ENCODE results near the gene SUGP2. TPM values are rescaled to one million over a fixed set of nuclear protein-coding genes. Genes with fewer than 3 reads are reported as not detected.
A peak's percentile ranks its signal among the peaks of the same experiment; 100 is the strongest.

SUGP2 gene
- total RNA-seq, 2 donors from 2014 or later = 120 to 128 TPM

DNA sequence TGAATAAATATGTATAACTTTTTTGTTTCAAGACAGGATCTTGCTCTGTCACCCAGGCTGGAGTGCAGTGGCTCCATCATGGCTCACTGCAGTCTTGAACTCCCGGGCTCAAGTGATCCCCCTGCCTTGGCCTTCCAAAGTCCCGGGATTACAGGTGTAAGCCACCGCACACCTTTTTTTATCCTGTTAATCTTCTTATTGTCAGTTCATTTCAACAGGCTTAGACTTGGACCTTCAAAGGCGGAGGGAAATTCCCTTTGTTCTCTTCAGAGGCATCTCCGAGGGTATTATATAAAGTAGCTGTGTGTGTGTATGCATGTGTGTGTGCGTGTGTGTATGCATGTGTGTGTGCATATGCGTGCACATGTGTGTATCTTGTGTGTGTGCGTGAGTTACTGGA lies 35.0 kb downstream of the SUGP2 start:
- Mint-ChIP-seq H3K4me3 (no peak overlapping the region), H3K4me1 (peaks cover 15% of the 10 kb centered on the region), H3K36me3 (ENCODE audit: low read depth) (peaks cover 82% of the 10 kb centered on the region), H3K9me3 (no peaks in the 10 kb centered on the region), H3K27ac (peak overlapping the region; percentile 37), H3K27me3 (no peaks in the 10 kb centered on the region)
- no peak for ATAC-seq (replicated peaks)

DNA sequence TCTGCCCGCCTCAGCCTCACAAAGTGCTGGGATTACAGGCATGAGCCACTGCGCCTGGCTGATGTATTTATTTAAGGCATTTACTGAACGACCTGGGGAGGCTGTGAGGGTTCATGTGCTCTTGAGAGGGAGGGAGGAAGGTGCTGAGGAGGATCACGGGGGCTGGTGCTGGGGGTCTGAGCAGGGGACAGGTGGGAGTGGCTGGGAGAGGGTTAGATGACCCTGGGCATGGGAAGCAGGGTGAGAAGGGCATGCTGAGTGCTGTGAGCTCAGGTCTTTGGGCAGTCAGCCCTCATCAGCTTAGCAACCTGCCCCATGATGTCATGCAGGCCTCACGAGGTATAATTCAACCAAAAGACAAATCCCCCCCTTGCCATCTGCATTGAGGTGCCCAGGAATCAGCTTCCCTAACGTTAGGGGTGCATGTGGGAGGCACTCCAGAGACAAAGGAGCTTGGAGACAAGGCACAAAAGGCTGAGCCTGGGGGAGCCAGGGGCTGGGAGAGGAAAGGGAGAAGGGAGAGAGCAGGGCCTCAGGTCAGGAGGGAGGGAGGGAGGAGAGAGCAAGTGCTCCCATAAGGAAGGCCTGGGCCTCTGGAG lies 36.4 kb downstream of the SUGP2 start:
- no peak for ATAC-seq (replicated peaks)

DNA sequence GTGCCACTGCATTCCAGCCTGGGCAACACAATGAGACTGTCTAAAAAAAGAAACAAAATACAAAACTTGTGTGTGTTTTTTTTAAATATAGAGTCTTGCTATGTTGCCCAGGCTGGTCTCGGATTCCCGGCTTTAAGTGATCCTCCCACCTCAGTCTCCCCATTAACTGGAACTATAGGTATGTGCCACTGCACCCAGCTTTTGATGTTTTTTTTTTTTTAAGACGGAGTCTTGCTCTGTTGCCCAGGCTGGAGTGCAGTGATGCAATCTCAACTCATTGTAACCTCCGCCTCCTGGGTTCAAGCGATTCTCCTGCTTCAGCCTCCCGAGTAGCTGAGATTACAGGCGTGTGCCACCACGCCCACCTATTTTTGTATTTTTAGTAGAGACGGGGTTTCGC lies 37.0 kb downstream of the SUGP2 start:
- ATAC-seq (replicated peaks) = no peak
- Mint-ChIP-seq H3K4me1 (peaks cover 15% of the 10 kb centered on the region), H3K27ac (no peak overlapping the region), H3K4me3 (no peak overlapping the region), H3K9me3 (no peaks in the 10 kb centered on the region), H3K27me3 (no peaks in the 10 kb centered on the region), H3K36me3 (ENCODE audit: low read depth) (peaks cover 78% of the 10 kb centered on the region)

More for the DNA sequence above, 36.4 kb downstream of the SUGP2 start:
- Mint-ChIP-seq H3K27me3 (no peaks in the 10 kb centered on the region), H3K4me3 (no peak overlapping the region), H3K9me3 (no peaks in the 10 kb centered on the region), H3K4me1 (peaks cover 15% of the 10 kb centered on the region), H3K27ac (no peak overlapping the region), H3K36me3 (ENCODE audit: low read depth) (peaks cover 80% of the 10 kb centered on the region)

DNA sequence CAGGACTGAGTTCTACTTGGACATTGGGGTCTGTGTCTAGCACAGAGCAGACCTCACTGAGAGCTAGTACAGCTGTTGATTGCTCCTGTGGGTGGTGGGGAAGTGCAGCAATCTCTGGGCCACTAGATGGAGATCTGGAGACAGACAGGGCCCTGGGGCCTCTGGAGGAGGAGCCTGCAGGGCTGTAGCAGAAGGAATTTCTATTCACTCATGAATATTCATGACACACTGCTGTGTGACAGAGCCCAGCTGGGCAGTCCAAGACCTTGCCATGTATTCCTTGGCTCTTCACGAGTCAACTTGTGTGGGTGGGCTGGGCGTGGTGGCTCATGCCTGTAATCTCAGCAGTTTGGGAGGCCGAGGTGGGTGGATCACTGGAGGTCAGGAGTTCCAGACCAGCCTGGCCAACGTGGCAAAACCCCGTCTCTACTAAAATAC lies 37.5 kb downstream of the SUGP2 start:
- no peaks in the 10 kb centered on the region for H3K27me3 Mint-ChIP-seq
- ATAC-seq (replicated peaks) = peak; percentile 56
- H3K27ac Mint-ChIP-seq = no peak overlapping the region
- peaks cover 78% of the 10 kb centered on the region for H3K36me3 Mint-ChIP-seq (ENCODE audit: low read depth)
- H3K4me1 Mint-ChIP-seq = peaks cover 15% of the 10 kb centered on the region
- no peak overlapping the region for H3K4me3 Mint-ChIP-seq
- H3K9me3 Mint-ChIP-seq = no peaks in the 10 kb centered on the region

DNA sequence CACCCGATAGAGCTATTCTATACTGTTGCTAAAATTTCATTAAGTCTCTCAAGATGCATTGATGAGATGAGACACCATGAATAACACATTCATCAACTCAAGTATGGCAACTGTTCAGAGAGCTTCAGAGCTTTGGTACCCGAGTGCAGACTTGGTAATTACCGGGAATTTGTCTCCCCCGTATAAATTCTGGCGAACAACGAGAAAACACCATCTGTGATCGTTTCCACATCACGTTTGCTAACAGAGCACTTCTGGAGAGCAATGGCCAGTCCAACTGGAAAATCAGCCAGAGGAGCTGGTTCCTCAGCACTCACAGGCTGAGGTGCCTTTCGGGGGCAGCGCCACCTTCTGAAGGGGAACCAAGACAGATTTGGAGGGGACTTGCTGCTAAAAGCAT lies 40.2 kb downstream of the SUGP2 start:
- Mint-ChIP-seq H3K4me3 (no peak overlapping the region), H3K9me3 (no peaks in the 10 kb centered on the region), H3K27me3 (no peaks in the 10 kb centered on the region), H3K4me1 (no peaks in the 10 kb centered on the region), H3K36me3 (ENCODE audit: low read depth) (peaks cover 58% of the 10 kb centered on the region), H3K27ac (no peak overlapping the region)
- no peak for ATAC-seq (replicated peaks)

DNA sequence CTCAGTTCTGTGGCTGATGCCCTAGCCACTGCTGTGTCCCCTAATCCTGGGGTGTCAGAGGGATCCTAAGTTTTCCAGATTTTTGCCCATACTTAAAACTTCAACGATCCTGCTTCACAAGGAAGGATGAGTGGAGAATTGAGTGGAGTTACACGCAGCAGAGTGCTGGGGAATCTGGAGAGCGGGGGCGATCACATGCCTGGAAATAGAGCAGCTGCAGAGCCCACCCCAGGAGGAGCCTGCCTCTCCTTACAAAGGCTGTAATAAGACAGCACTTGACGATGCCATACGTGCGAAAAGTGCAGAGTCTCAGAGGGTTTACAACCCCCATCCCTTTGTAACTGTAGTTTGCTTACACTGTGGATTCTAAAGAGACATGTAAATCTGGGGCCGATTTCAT lies 40.6 kb downstream of the SUGP2 start:
- H3K27me3 Mint-ChIP-seq = no peaks in the 10 kb centered on the region
- H3K4me1 Mint-ChIP-seq = no peaks in the 10 kb centered on the region
- H3K36me3 Mint-ChIP-seq (ENCODE audit: low read depth) = peaks cover 54% of the 10 kb centered on the region
- H3K27ac Mint-ChIP-seq = no peak overlapping the region
- H3K4me3 Mint-ChIP-seq = no peak overlapping the region
- no peak for ATAC-seq (replicated peaks)
- H3K9me3 Mint-ChIP-seq = no peaks in the 10 kb centered on the region

DNA sequence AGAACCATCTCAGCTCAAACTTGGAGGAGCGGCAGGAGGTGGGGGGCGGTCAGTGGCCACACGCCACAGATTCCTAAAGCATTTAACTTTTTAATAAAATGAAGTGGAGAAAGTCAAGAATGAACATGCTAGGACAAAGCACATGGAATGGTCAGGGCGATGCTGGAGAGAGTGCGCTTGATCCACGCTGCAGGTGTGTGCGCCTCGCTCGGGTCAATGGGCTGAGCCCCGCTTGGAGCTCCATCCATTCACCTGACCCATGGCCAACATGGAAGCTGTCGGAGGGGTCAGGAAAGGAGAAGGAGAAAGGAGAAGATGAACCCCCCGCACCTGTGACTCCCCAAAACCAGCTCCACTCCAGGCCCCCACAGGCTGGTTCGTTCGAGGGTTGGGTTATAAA lies 41.8 kb downstream of the SUGP2 start:
- H3K27me3 Mint-ChIP-seq = no peaks in the 10 kb centered on the region
- no peaks in the 10 kb centered on the region for H3K4me1 Mint-ChIP-seq
- H3K27ac Mint-ChIP-seq = no peak overlapping the region
- ATAC-seq (replicated peaks) = no peak
- no peaks in the 10 kb centered on the region for H3K9me3 Mint-ChIP-seq
- H3K4me3 Mint-ChIP-seq = no peak overlapping the region
- H3K36me3 Mint-ChIP-seq (ENCODE audit: low read depth) = peaks cover 50% of the 10 kb centered on the region

DNA sequence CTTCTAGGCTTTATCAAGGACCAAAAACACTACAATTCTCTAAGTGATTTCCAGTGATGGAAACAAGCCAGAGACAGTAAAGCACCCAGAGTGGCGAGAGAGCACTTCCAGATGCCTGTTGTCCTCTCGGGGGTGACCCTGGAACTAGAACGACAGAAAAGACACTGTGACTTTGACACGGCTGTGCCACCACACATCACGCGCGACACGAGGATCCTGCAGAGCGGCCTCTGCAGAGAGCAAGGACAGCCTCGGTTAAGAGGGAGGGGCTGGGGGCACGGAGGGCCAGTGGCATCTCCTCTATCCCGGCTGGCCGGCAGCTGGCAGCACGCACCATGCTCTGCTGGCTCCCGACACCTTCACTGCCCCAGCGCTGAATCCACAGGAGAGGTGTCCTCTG lies 42.3 kb downstream of the SUGP2 start:
- peaks cover 49% of the 10 kb centered on the region for H3K36me3 Mint-ChIP-seq (ENCODE audit: low read depth)
- no peaks in the 10 kb centered on the region for H3K4me1 Mint-ChIP-seq
- no peak for ATAC-seq (replicated peaks)
- no peak overlapping the region for H3K27ac Mint-ChIP-seq
- no peaks in the 10 kb centered on the region for H3K9me3 Mint-ChIP-seq
- no peaks in the 10 kb centered on the region for H3K27me3 Mint-ChIP-seq
- no peak overlapping the region for H3K4me3 Mint-ChIP-seq

DNA sequence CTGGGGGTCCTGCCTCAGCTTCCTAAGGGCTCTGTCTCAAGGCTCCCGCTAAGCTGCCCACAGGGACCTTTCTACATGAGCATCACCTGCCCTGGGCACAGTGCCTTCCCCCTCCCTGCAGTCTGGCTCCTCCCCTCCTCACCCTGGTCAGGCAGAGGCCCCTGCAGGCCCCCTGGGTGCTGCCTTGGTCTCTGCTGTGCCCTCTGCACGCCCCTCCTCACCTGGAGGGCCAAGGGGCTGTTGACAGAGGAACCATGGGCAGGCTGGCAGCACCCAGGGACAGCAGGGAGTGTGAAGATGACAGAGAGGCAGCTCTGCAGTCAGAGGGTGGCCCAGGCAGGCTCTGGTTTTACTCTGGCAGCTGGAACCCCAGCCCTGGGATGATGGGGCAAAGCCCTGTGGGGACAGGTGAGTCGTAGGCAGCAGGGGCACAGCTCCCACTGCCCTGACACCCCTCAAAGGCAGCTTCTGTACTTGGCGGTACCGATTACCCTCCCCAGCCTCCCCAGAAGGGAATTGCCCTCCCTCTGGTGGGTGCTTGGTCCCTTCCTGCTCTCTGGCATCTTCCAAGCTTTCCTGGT lies 43.1 kb downstream of the SUGP2 start:
- no peaks in the 10 kb centered on the region for H3K9me3 Mint-ChIP-seq
- H3K4me1 Mint-ChIP-seq = no peaks in the 10 kb centered on the region
- H3K36me3 Mint-ChIP-seq (ENCODE audit: low read depth) = peaks cover 41% of the 10 kb centered on the region
- no peaks in the 10 kb centered on the region for H3K27me3 Mint-ChIP-seq
- no peak for ATAC-seq (replicated peaks)
- H3K27ac Mint-ChIP-seq = no peak overlapping the region
- H3K4me3 Mint-ChIP-seq = no peak overlapping the region

DNA sequence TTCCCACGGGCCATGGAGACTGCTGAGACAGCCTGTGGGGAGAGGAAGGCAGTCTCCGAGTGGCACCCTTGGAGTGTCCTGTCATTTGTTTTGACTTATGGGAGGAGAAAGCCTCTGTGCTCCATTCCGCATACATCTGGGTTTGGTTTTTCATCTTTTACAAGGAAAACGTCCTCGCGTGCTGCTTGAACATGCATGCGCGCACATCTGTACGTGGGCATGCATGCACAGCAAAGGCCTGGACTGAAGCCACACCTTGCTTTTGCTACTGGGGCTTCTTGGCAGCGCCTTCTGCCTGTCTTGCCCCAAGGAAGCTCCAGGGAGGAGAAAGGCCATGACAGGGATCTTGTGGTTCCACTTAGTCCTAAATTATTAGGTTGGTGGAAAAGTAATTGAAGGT lies 44.0 kb downstream of the SUGP2 start:
- Mint-ChIP-seq H3K9me3 (no peaks in the 10 kb centered on the region), H3K4me1 (no peaks in the 10 kb centered on the region), H3K27ac (no peak overlapping the region), H3K36me3 (ENCODE audit: low read depth) (peaks cover 32% of the 10 kb centered on the region), H3K4me3 (no peak overlapping the region), H3K27me3 (no peaks in the 10 kb centered on the region)
- ATAC-seq (replicated peaks) = no peak

DNA sequence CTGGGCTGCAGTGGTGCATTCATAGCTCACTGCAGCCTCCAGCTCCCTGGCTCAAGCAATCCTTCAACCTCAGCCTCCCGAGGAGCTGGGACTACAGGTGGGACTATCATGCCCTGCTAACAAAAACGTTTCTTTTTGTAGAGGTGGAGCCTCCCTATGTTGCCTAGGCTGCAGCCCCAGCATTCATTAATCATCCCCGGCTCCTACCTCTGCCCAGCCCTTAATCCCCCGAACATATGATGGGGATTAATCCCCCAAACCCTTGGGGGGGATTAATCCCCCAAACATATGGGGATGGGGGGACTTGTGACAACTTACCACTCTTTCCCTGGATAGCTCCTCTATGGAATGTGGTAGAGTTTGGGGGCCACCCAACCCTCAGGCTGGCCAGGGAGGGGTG lies 45.9 kb downstream of the SUGP2 start:
- ATAC-seq (replicated peaks) = no peak
- Mint-ChIP-seq H3K4me1 (no peaks in the 10 kb centered on the region), H3K4me3 (no peak overlapping the region), H3K27me3 (peaks cover 3% of the 10 kb centered on the region), H3K36me3 (ENCODE audit: low read depth) (peaks cover 14% of the 10 kb centered on the region), H3K27ac (no peak overlapping the region), H3K9me3 (no peaks in the 10 kb centered on the region)

DNA sequence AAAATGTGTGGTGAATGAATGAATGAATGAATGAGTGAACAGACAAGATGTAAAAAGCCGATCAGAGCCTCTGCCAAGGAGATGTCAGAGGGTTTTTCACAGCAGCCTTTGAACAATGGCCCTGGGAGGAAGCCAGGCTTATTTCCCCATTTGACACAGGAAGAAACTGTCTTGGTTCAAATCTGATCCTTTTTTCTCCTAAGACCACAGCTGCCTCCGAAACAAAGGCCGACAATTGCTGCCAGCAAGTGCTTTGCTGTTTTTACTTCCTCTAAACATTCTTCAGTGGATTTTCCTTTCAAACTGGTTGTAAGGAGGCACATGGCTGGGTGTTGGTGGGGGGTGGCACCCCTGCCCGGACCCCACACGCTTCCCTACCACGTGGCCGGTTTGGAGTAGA lies 48.1 kb downstream of the SUGP2 start:
- no peaks in the 10 kb centered on the region for H3K9me3 Mint-ChIP-seq
- peaks cover 3% of the 10 kb centered on the region for H3K27me3 Mint-ChIP-seq
- no peak for ATAC-seq (replicated peaks)
- no peak overlapping the region for H3K27ac Mint-ChIP-seq
- H3K4me1 Mint-ChIP-seq = no peaks in the 10 kb centered on the region
- no peaks in the 10 kb centered on the region for H3K36me3 Mint-ChIP-seq (ENCODE audit: low read depth)
- H3K4me3 Mint-ChIP-seq = no peak overlapping the region

DNA sequence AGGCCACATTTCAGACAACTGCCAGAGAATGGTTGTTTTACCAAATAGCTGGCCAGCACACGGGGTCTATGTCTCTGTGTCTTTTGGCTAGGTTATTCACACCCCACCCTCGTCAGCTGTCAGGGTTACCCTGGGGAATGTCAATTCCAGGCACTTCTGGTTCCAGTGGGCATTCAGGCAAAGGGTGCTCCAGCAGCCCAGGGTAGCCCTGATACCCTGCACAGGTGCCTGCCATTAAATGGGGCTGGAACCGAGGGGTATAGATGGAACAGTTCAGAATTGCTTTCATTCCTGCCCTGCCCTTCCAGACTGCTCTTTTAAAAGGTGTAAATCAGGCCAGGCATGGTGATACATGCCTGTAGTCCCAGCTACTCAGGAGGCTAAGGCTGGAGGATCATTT lies 49.1 kb downstream of the SUGP2 start:
- no peak for ATAC-seq (replicated peaks)
- Mint-ChIP-seq H3K4me1 (no peaks in the 10 kb centered on the region), H3K27me3 (peaks cover 3% of the 10 kb centered on the region), H3K36me3 (ENCODE audit: low read depth) (no peaks in the 10 kb centered on the region), H3K9me3 (no peaks in the 10 kb centered on the region), H3K27ac (no peak overlapping the region), H3K4me3 (no peak overlapping the region)

DNA sequence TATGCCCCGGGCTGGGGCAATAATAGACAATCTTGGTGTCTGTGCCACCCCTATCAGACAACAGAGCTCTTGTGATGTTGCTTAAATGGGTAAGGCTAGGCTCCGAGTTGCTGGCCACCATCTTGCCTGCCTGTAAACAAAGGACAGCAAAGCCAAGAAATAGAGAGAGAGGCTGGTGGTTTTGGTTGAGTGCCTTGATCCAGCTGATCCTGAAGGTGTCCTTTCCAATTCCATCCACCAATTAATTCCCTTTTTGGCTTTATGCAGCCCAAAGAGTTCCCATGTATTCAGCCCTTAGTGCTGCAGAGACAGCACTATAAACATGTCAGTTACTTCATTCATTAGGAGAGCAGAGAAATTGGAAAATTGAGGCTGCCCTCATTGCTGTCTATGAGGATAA lies 50.6 kb downstream of the SUGP2 start:
- Mint-ChIP-seq H3K4me1 (no peaks in the 10 kb centered on the region), H3K27me3 (peaks cover 3% of the 10 kb centered on the region), H3K4me3 (no peak overlapping the region), H3K9me3 (no peaks in the 10 kb centered on the region), H3K27ac (no peak overlapping the region), H3K36me3 (ENCODE audit: low read depth) (no peaks in the 10 kb centered on the region)
- no peak for ATAC-seq (replicated peaks)

DNA sequence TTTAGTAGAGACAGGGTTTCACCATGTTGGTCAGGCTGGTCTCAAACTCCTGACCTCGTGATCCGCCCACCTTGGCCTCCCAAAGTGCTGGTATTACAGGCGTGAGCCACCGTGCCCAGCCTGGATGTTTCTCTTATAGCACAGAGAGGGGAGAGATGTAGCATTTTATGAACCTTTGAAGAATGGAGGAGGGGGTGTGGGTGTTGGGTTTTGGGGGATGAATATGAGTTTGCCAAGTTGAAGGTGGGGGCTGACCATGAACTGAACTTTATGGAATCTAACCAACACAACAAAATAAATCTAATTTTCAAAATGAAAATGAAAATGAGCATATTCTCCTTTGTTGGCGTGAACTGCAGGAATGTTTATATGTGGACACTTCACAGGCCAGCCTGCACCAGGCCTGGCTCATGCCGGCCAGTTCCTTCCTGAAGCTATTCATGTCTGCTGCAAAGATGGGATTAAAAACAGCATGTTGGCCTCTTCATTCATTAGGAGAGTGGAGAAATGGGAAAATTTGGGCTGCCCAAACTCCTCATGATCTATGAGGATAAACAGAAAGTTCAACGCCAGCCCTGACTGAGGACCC lies 52.8 kb downstream of the SUGP2 start:
- Mint-ChIP-seq H3K27ac (no peak overlapping the region), H3K27me3 (peaks cover 3% of the 10 kb centered on the region), H3K4me1 (no peaks in the 10 kb centered on the region), H3K9me3 (no peaks in the 10 kb centered on the region), H3K4me3 (no peak overlapping the region), H3K36me3 (ENCODE audit: low read depth) (no peaks in the 10 kb centered on the region)
- ATAC-seq (replicated peaks) = no peak

All from activated T-helper 17 cell treated with anti-CD3 and anti-CD28 coated beads, Interleukin-2, amount 50 U/mL, for 72 hours (primary cell).